ENCODE results near the gene LSM14B.

- TF ChIP-seq EZH2phosphoT487 (IDR thresholded peaks at IDR 0.05; ENCODE audit: borderline replicate concordance, low read length) = no peak
- TF ChIP-seq, protein P1, sequence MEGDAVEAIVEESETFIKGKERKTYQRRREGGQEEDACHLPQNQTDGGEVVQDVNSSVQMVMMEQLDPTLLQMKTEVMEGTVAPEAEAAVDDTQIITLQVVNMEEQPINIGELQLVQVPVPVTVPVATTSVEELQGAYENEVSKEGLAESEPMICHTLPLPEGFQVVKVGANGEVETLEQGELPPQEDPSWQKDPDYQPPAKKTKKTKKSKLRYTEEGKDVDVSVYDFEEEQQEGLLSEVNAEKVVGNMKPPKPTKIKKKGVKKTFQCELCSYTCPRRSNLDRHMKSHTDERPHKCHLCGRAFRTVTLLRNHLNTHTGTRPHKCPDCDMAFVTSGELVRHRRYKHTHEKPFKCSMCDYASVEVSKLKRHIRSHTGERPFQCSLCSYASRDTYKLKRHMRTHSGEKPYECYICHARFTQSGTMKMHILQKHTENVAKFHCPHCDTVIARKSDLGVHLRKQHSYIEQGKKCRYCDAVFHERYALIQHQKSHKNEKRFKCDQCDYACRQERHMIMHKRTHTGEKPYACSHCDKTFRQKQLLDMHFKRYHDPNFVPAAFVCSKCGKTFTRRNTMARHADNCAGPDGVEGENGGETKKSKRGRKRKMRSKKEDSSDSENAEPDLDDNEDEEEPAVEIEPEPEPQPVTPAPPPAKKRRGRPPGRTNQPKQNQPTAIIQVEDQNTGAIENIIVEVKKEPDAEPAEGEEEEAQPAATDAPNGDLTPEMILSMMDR (conservative IDR thresholded peaks at IDR 0.05; ENCODE audit: low read depth, low read length) = no peak
Observed at GRCh38 chr20:62104791-62105345, 17.4 kb upstream of the LSM14B start.
